H9 (cell line): ENCODE measurements around the gene DSP. TPM values are rescaled to one million over a fixed set of nuclear protein-coding genes. Genes with fewer than 3 reads are reported as not detected.

Experiments
- DNase-seq: peaks from one replicate; pipeline ENCODE4 v3.0.0-alpha.2; 2017
- H2AFZ ChIP-seq: one replicate; pipeline ENCODE4 v1.6.1; 2013; ENCODE audit warnings: mild to moderate bottlenecking, low read length, control low read depth, moderate library complexity
- H2AK5ac ChIP-seq: 2 replicates; pipeline ENCODE4 v1.6.1; 2013; ENCODE audit warnings: low read length, control low read depth, mixed read lengths; ENCODE audit not compliant: insufficient read length
- H2BK120ac ChIP-seq: one replicate; pipeline ENCODE4 v1.6.1; 2013; ENCODE audit warnings: low read depth, mild to moderate bottlenecking, low read length, control low read depth, inconsistent platforms; ENCODE audit not compliant: poor library complexity, severe bottlenecking
- H2BK12ac ChIP-seq: 2 replicates; pipeline ENCODE4 v1.6.1; 2013; ENCODE audit warnings: low read length, control low read depth, mixed read lengths, low read depth; ENCODE audit not compliant: insufficient read length
- H2BK15ac ChIP-seq: 2 replicates; pipeline ENCODE4 v1.6.1; 2013; ENCODE audit warnings: low read depth, low read length, control low read depth
- H2BK20ac ChIP-seq: one replicate; pipeline ENCODE4 v1.6.1; 2013; ENCODE audit warnings: low read depth, mild to moderate bottlenecking, low read length, control low read depth, inconsistent platforms; ENCODE audit not compliant: poor library complexity, severe bottlenecking
- H2BK5ac ChIP-seq: 2 replicates; pipeline ENCODE4 v1.6.1; 2013; ENCODE audit warnings: low read length, control low read depth, mixed read lengths; ENCODE audit not compliant: insufficient read length
- H3K14ac ChIP-seq: 2 replicates; pipeline ENCODE4 v1.6.1; 2013; ENCODE audit warnings: low read length, control low read depth; ENCODE audit not compliant: insufficient read depth
- H3K18ac ChIP-seq: 2 replicates; pipeline ENCODE4 v1.6.1; 2013; ENCODE audit warnings: low read depth, mild to moderate bottlenecking, mixed read lengths, low read length, control low read depth; ENCODE audit not compliant: insufficient read length
- H3K23ac ChIP-seq: 2 replicates; pipeline ENCODE4 v1.6.1; 2013; ENCODE audit warnings: low read length, control low read depth, mixed read lengths, low read depth; ENCODE audit not compliant: insufficient read length
- H3K23me2 ChIP-seq: 2 replicates; pipeline ENCODE4 v1.6.1; 2013; ENCODE audit warnings: low read depth, mild to moderate bottlenecking, mixed read lengths, low read length, control low read depth; ENCODE audit not compliant: insufficient read length, poor library complexity, severe bottlenecking
- H3K27ac ChIP-seq: 2 replicates; pipeline ENCODE4 v1.5.1; 2013; ENCODE audit warnings: low read length, control low read depth, mixed read lengths, low read depth; ENCODE audit not compliant: insufficient read length
- H3K27me3 ChIP-seq: 2 replicates; pipeline ENCODE4 v1.6.1; 2013; ENCODE audit warnings: low read length, control low read depth, inconsistent platforms; ENCODE audit not compliant: insufficient read depth
- H3K4ac ChIP-seq: 2 replicates; pipeline ENCODE4 v1.6.1; 2013; ENCODE audit warnings: low read depth, mild to moderate bottlenecking, control low read depth, inconsistent platforms, low read length, moderate library complexity
- H3K4me1 ChIP-seq: 2 replicates; pipeline ENCODE4 v1.6.1; 2013; ENCODE audit warnings: low read length, control low read depth, inconsistent platforms; ENCODE audit not compliant: insufficient read depth
- H3K4me2 ChIP-seq: 2 replicates; pipeline ENCODE4 v1.6.1; 2013; ENCODE audit warnings: low read length, control low read depth, mixed read lengths; ENCODE audit not compliant: insufficient read length, insufficient read depth
- H3K56ac ChIP-seq: 2 replicates; pipeline ENCODE4 v1.6.1; 2013; ENCODE audit warnings: low read depth, mild to moderate bottlenecking, mixed read lengths, low read length, control low read depth; ENCODE audit not compliant: insufficient read length
- H3K79me1 ChIP-seq: 2 replicates; pipeline ENCODE4 v1.6.1; 2013; ENCODE audit warnings: low read depth, mild to moderate bottlenecking, moderate library complexity, low read length, control low read depth, inconsistent platforms; ENCODE audit not compliant: insufficient read depth, poor library complexity, severe bottlenecking
- H3K79me2 ChIP-seq: 2 replicates; pipeline ENCODE4 v1.6.1; 2013; ENCODE audit warnings: low read length, control low read depth, inconsistent platforms; ENCODE audit not compliant: insufficient read depth
- H3K9ac ChIP-seq: 2 replicates; pipeline ENCODE4 v1.6.1; 2013; ENCODE audit warnings: low read length, control low read depth, mixed read lengths; ENCODE audit not compliant: insufficient read length; ENCODE audit errors: extremely low read depth
- H3K9me3 ChIP-seq: one replicate; pipeline ENCODE4 v1.6.1; 2013; ENCODE audit warnings: low read depth, low read length, inconsistent platforms; ENCODE audit not compliant: control insufficient read depth
- H3T11ph ChIP-seq: one replicate; pipeline ENCODE4 v1.6.1; 2013; ENCODE audit warnings: mild to moderate bottlenecking, low read length, control low read depth, inconsistent platforms
- H4K20me1 ChIP-seq: one replicate; pipeline ENCODE4 v1.6.1; 2013; ENCODE audit not compliant: control insufficient read depth, insufficient read length, insufficient read depth
- H4K5ac ChIP-seq: 2 replicates; pipeline ENCODE4 v1.6.1; 2013; ENCODE audit warnings: low read depth, mild to moderate bottlenecking, mixed read lengths, low read length, control low read depth; ENCODE audit not compliant: insufficient read length
- H4K8ac ChIP-seq: replicated peaks from 2 replicates; pipeline ENCODE4 v1.6.1; 2013; ENCODE audit warnings: low read length, control low read depth, mixed read lengths, low read depth; ENCODE audit not compliant: insufficient read length
- H4K91ac ChIP-seq: 2 replicates; pipeline ENCODE4 v1.6.1; 2013; ENCODE audit warnings: low read depth, mild to moderate bottlenecking, moderate library complexity, mixed read lengths, low read length, control low read depth; ENCODE audit not compliant: insufficient read length
- H3K27ac Mint-ChIP-seq, 3 experiments: 2 replicates in 2 of 3; 3 replicates in 1 of 3; pipeline ENCODE4 v1.8.0; 2020 to 2021; ENCODE audit warnings: mixed read lengths in 3 of 3, mild to moderate bottlenecking in 1 of 3, moderate library complexity in 1 of 3
- H3K27me3 Mint-ChIP-seq: 2 replicates; pipeline ENCODE4 v1.8.0; 2021; ENCODE audit warnings: low read depth, mild to moderate bottlenecking, moderate library complexity, mixed read lengths
- H3K36me3 Mint-ChIP-seq, 3 experiments: 2 replicates in 2 of 3; 3 replicates in 1 of 3; pipeline ENCODE4 v1.8.0; 2020 to 2021; ENCODE audit warnings: low read depth in 3 of 3, mixed read lengths in 3 of 3; ENCODE audit not compliant: insufficient read depth in 1 of 3
- H3K4me1 Mint-ChIP-seq, 2 experiments: 2 replicates each; pipeline ENCODE4 v1.8.0; 2020; ENCODE audit warnings: mixed read lengths in 2 of 2
- H3K4me3 Mint-ChIP-seq, 2 experiments: 2 replicates in 1 of 2; 3 replicates in 1 of 2; pipeline ENCODE4 v1.8.0; 2020 to 2021; ENCODE audit warnings: mild to moderate bottlenecking in 2 of 2, mixed read lengths in 2 of 2, moderate library complexity in 1 of 2
- H3K9me3 Mint-ChIP-seq, 2 experiments: 2 replicates in 1 of 2; 3 replicates in 1 of 2; pipeline ENCODE4 v1.8.0; 2020; ENCODE audit warnings: mild to moderate bottlenecking in 2 of 2, mixed read lengths in 2 of 2, moderate library complexity in 1 of 2
- WGBS: extraction: QIAGEN DNeasy Blood & Tissue Kit; methylation state at CpG from one replicate; pipeline ENCODE4 v1.1.7; 2013; ENCODE audit warnings: missing lambda C conversion rate, low lambda C conversion rate, mixed read lengths; ENCODE audit not compliant: insufficient read length; ENCODE audit errors: extremely low coverage; 5-methylcytosine and 5-hydroxymethylcytosine counted together
- total RNA-seq: library from RNA; stranded (reverse); gene quantifications from 2 replicates; pipeline ENCODE4 v1.2.1, GENCODE V29; 2021
- TF ChIP-seq, protein P1 (sequence below): fragments of 200-600 bp; sonication (generic); conservative IDR thresholded peaks from 3 replicates; pipeline ENCODE4 v1.8.0; 2021; ENCODE audit warnings: antibody characterized with exemption, mild to moderate bottlenecking

DSP gene
- total RNA-seq, 1 experiment from 2014 or later, result 48.9 TPM

DNA sequence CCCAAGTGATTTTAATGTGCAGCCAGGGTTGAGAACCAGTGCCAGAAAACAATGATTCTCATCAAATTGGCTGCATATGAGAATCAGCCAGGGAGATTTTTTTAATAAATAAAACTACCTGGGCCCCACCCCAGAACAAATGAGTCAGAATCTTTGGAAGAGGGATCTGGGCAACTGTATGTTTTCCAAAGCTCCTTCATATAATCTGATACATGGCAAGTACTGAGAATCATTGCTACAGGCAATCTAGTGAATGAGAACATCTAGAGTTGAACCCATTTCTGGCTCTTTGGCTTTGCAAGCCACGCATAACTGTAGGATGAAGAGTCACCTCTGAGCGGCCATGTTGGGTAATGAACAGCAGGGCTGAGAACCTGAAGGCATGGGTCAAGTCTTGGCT is 26.1 kb upstream of the DSP start:
- no peak overlapping the region for H2BK15ac ChIP-seq
- no CpG with 5 or more reads among the region's 2 CpGs for WGBS
- no peak overlapping the region for H3K14ac ChIP-seq
- no peaks in the 10 kb centered on the region for H3K27me3 ChIP-seq
- peaks cover 0 to 7% of the 10 kb centered on the region in 2 experiments; a peak in 2 of 4 replicates for H3K4me1 Mint-ChIP-seq
- H3K9me3 Mint-ChIP-seq, result no peaks in the 10 kb centered on the region
- no peak overlapping the region for H3K18ac ChIP-seq
- H3K4me2 ChIP-seq, result no peak overlapping the region
- no peak overlapping the region for H4K5ac ChIP-seq
- no peaks in the 10 kb centered on the region for H4K20me1 ChIP-seq
- H3K79me1 ChIP-seq, result no peaks in the 10 kb centered on the region
- H3K27me3 Mint-ChIP-seq, result peaks cover 4% of the 10 kb centered on the region; the same call in 1 of the 2 replicates
- H3K4me3 Mint-ChIP-seq, result no peak overlapping the region
- TF ChIP-seq, protein P1, sequence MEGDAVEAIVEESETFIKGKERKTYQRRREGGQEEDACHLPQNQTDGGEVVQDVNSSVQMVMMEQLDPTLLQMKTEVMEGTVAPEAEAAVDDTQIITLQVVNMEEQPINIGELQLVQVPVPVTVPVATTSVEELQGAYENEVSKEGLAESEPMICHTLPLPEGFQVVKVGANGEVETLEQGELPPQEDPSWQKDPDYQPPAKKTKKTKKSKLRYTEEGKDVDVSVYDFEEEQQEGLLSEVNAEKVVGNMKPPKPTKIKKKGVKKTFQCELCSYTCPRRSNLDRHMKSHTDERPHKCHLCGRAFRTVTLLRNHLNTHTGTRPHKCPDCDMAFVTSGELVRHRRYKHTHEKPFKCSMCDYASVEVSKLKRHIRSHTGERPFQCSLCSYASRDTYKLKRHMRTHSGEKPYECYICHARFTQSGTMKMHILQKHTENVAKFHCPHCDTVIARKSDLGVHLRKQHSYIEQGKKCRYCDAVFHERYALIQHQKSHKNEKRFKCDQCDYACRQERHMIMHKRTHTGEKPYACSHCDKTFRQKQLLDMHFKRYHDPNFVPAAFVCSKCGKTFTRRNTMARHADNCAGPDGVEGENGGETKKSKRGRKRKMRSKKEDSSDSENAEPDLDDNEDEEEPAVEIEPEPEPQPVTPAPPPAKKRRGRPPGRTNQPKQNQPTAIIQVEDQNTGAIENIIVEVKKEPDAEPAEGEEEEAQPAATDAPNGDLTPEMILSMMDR, result no peak
- H3K4ac ChIP-seq, result no peak overlapping the region
- no peak for DNase-seq
- no peak overlapping the region for H3K27ac Mint-ChIP-seq
- H2BK5ac ChIP-seq, result no peak overlapping the region
- H2BK20ac ChIP-seq, result no peak overlapping the region
- H3K4me1 ChIP-seq, result no peaks in the 10 kb centered on the region
- H3K56ac ChIP-seq, result no peak overlapping the region
- no peak overlapping the region for H3K9ac ChIP-seq
- no peaks in the 10 kb centered on the region for H3K36me3 Mint-ChIP-seq
- no peak overlapping the region for H3K27ac ChIP-seq
- H2AK5ac ChIP-seq, result no peak overlapping the region
- H2BK12ac ChIP-seq, result no peak overlapping the region
- H3T11ph ChIP-seq, result no peak overlapping the region
- H3K23me2 ChIP-seq, result no peaks in the 10 kb centered on the region
- H3K23ac ChIP-seq, result no peak overlapping the region
- H2BK120ac ChIP-seq, result no peak overlapping the region
- no peak overlapping the region for H4K91ac ChIP-seq
- no peaks in the 10 kb centered on the region for H3K9me3 ChIP-seq
- no peak overlapping the region for H4K8ac ChIP-seq
- no peak overlapping the region for H2AFZ ChIP-seq
- H3K79me2 ChIP-seq, result no peaks in the 10 kb centered on the region
